HG02623 (cell line): ENCODE data around the gene MRM2.

ENCODE experiments used
- ATAC-seq: cut with Tn5 transposase; IDR thresholded peaks from one replicate; pipeline ENCODE4 v1.9.1; 2021; ENCODE audit warnings: moderate library complexity; ENCODE audit not compliant: unreplicated experiment

Gene MRM2

GRCh38 chr7:2225336-2225735 lies 16.7 kb downstream of the MRM2 start:
- ATAC-seq: no peak

GRCh38 chr7:2224934-2225333 lies 17.1 kb downstream of the MRM2 start:
- no peak for ATAC-seq

- ATAC-seq: no peak
These were observed 17.5 kb downstream of the MRM2 start for GRCh38 chr7:2224491-2224928.

GRCh38 chr7:2223321-2223720 lies 18.7 kb downstream of the MRM2 start:
- ATAC-seq: no peak

GRCh38 chr7:2222516-2222915 lies 19.5 kb downstream of the MRM2 start:
- ATAC-seq: no peak

GRCh38 chr7:2220954-2221353 lies 21.1 kb downstream of the MRM2 start:
- ATAC-seq: no peak

GRCh38 chr7:2220506-2220905 lies 21.5 kb downstream of the MRM2 start:
- ATAC-seq: no peak

GRCh38 chr7:2220030-2220429 lies 22.0 kb downstream of the MRM2 start:
- ATAC-seq: no peak

GRCh38 chr7:2219606-2220005 lies 22.4 kb downstream of the MRM2 start:
- ATAC-seq: no peak

- ATAC-seq: no peak
These were observed 22.9 kb downstream of the MRM2 start for GRCh38 chr7:2219136-2219535.

- ATAC-seq: no peak
These were observed 23.6 kb downstream of the MRM2 start for GRCh38 chr7:2218444-2218785.

- ATAC-seq: no peak
These were observed 24.1 kb downstream of the MRM2 start for GRCh38 chr7:2217716-2218443.

GRCh38 chr7:2217206-2217605 lies 24.8 kb downstream of the MRM2 start:
- ATAC-seq: no peak

- ATAC-seq: no peak
These were observed 26.2 kb downstream of the MRM2 start for GRCh38 chr7:2215851-2216250.

GRCh38 chr7:2214636-2215035 lies 27.4 kb downstream of the MRM2 start:
- no peak for ATAC-seq

GRCh38 chr7:2213551-2214215 lies 28.3 kb downstream of the MRM2 start:
- no peak for ATAC-seq

- no peak for ATAC-seq
These were observed 29.1 kb downstream of the MRM2 start for GRCh38 chr7:2212906-2213305.

GRCh38 chr7:2211926-2212325 lies 30.1 kb downstream of the MRM2 start:
- ATAC-seq: no peak

- ATAC-seq: no peak
These were observed 30.6 kb downstream of the MRM2 start for GRCh38 chr7:2211259-2211880.

- no peak for ATAC-seq
These were observed 31.3 kb downstream of the MRM2 start for GRCh38 chr7:2210551-2211258.

- ATAC-seq: no peak
These were observed 32.1 kb downstream of the MRM2 start for GRCh38 chr7:2209961-2210323.
